ENCODE data around the gene GNAS-AS1.

GNAS-AS1 gene

GRCh38 chr20:58803533-58803932 is 47.2 kb downstream of the GNAS-AS1 start:
- Histone ChIP-seq H3K27me3 (peaks cover 0 to 31% of the 10 kb centered on the region in 2 donors), H3K9me3 (no peaks in the 10 kb centered on the region), H3K27ac (no peak overlapping the region), H3K36me3 (no peaks in the 10 kb centered on the region), H3K4me3 (no peak overlapping the region), H3K4me1 (no peaks in the 10 kb centered on the region)
- no peak for TF ChIP-seq CTCF (IDR thresholded peaks at IDR 0.05)
- intact Hi-C loops (cut with DNase I; ENCODE audit: low total_unique reads), result no loop called here
- no peak for DNase-seq

GRCh38 chr20:58802061-58802460 is 48.6 kb downstream of the GNAS-AS1 start:
- Histone ChIP-seq H3K27ac (no peak overlapping the region), H3K9me3 (no peaks in the 10 kb centered on the region), H3K4me1 (no peaks in the 10 kb centered on the region), H3K4me3 (no peak overlapping the region), H3K27me3 (peaks cover 0 to 33% of the 10 kb centered on the region in 2 donors), H3K36me3 (no peaks in the 10 kb centered on the region)
- TF ChIP-seq CTCF (IDR thresholded peaks at IDR 0.05), result no peak
- intact Hi-C loops (cut with DNase I; ENCODE audit: low total_unique reads), result no loop called here
- DNase-seq, result no peak

GRCh38 chr20:58800134-58800871 is 50.4 kb downstream of the GNAS-AS1 start:
- H3K27ac ChIP-seq, result no peak overlapping the region
- no peak overlapping the region for H3K4me3 ChIP-seq
- DNase-seq, result no peak
- H3K27me3 ChIP-seq, result peaks cover 0 to 41% of the 10 kb centered on the region in 2 donors
- intact Hi-C loops (cut with DNase I; ENCODE audit: low total_unique reads), result no loop called here
- H3K9me3 ChIP-seq, result no peaks in the 10 kb centered on the region
- no peak for TF ChIP-seq CTCF (IDR thresholded peaks at IDR 0.05)
- no peaks in the 10 kb centered on the region for H3K4me1 ChIP-seq
- no peaks in the 10 kb centered on the region for H3K36me3 ChIP-seq

- H3K4me1 ChIP-seq, result no peaks in the 10 kb centered on the region
- TF ChIP-seq CTCF (IDR thresholded peaks at IDR 0.05), result no peak
- no peak for DNase-seq
- no peak overlapping the region for H3K4me3 ChIP-seq
- no peak overlapping the region for H3K27ac ChIP-seq
- no peaks in the 10 kb centered on the region for H3K9me3 ChIP-seq
- H3K36me3 ChIP-seq, result no peaks in the 10 kb centered on the region
- intact Hi-C loops (cut with DNase I; ENCODE audit: low total_unique reads), result no loop called here
- peaks cover 0 to 47% of the 10 kb centered on the region in 2 donors for H3K27me3 ChIP-seq
Measured at GRCh38 chr20:58797371-58798338, 53.0 kb downstream of the GNAS-AS1 start.

- DNase-seq, result no peak
- H3K27me3 ChIP-seq, result peaks cover 0 to 54% of the 10 kb centered on the region in 2 donors
- no peak for TF ChIP-seq CTCF (IDR thresholded peaks at IDR 0.05)
- H3K27ac ChIP-seq, result no peak overlapping the region
- H3K4me3 ChIP-seq, result no peak overlapping the region
- no peaks in the 10 kb centered on the region for H3K36me3 ChIP-seq
- H3K9me3 ChIP-seq, result no peaks in the 10 kb centered on the region
- intact Hi-C loops (cut with DNase I; ENCODE audit: low total_unique reads), result no loop called here
- no peaks in the 10 kb centered on the region for H3K4me1 ChIP-seq
Measured at GRCh38 chr20:58795923-58796245, 54.8 kb downstream of the GNAS-AS1 start.
